ENCODE results near the gene C13orf46. TPM values are rescaled to one million over a fixed set of nuclear protein-coding genes. Genes with fewer than 3 reads are reported as not detected.

C13orf46 gene
- total and polyA plus RNA-seq, 2 donors (not counting 1 experiment from before 2014, with no cell fraction given), result 1.4 to 4.8 TPM

DNA sequence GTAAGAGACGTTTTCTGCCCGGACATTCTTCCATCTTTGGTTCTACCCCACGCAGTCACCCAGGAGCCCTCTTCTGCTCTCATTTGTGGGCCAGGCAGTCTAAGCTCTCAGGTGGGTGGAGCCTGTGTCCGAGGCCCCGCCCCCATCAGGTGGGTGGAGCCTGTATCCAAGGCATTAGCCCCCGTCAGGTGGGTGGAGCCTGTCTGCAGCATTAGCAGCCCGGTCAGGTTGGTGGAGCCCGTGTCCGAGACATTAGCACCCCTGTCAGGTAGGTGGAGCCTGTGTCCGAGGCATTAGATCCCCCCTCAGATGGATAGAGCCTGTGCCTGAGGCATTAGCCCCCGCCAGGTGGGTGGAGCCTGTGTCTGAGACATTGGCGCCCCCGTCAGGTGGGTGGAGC, 45.5 kb upstream of the C13orf46 start:
- Mint-ChIP-seq H3K27ac (no peak overlapping the region), H3K27me3 (no peaks in the 10 kb centered on the region), H3K9me3 (ENCODE audit: insufficient read depth) (no peaks in the 10 kb centered on the region), H3K4me3 (no peak overlapping the region), H3K4me1 (peaks cover 14% of the 10 kb centered on the region)
- DNase-seq, result peak; percentile 40
- POLR2A ChIA-PET, result no interaction called here
- TF ChIP-seq, protein P1, sequence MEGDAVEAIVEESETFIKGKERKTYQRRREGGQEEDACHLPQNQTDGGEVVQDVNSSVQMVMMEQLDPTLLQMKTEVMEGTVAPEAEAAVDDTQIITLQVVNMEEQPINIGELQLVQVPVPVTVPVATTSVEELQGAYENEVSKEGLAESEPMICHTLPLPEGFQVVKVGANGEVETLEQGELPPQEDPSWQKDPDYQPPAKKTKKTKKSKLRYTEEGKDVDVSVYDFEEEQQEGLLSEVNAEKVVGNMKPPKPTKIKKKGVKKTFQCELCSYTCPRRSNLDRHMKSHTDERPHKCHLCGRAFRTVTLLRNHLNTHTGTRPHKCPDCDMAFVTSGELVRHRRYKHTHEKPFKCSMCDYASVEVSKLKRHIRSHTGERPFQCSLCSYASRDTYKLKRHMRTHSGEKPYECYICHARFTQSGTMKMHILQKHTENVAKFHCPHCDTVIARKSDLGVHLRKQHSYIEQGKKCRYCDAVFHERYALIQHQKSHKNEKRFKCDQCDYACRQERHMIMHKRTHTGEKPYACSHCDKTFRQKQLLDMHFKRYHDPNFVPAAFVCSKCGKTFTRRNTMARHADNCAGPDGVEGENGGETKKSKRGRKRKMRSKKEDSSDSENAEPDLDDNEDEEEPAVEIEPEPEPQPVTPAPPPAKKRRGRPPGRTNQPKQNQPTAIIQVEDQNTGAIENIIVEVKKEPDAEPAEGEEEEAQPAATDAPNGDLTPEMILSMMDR (IDR thresholded peaks at IDR 0.05), result no peak
- no peak for TF ChIP-seq EZH2 (IDR thresholded peaks at IDR 0.05; ENCODE audit: borderline replicate concordance, insufficient read depth, low read depth, low read length, poor library complexity, severe bottlenecking)
- Histone ChIP-seq H3K9ac (ENCODE audit: low read length) (no peak overlapping the region), H4K20me1 (ENCODE audit: control insufficient read depth, insufficient read depth, low read length, poor library complexity, severe bottlenecking) (peaks cover 44% of the 10 kb centered on the region), H3K4me2 (replicated peaks; ENCODE audit: low read depth, low read length, poor library complexity, severe bottlenecking) (no peak overlapping the region), H3K4me3 (ENCODE audit: control extremely low read depth in 1 of 5, extremely low read depth in 1 of 5, insufficient read depth in 1 of 5, low read depth in 2 of 5, low read length in 4 of 5) (no peak overlapping the region), H3K36me3 (replicated peaks in 1 of 2; ENCODE audit: control extremely low read depth in 1 of 2, control insufficient read depth in 1 of 2, extremely low read depth in 1 of 2, insufficient read depth in 2 of 2, low read length in 1 of 2) (peaks cover 0 to 91% of the 10 kb centered on the region in 2 experiments), H3K27me3 (replicated peaks in 1 of 4; ENCODE audit: control extremely low read depth in 1 of 4, control insufficient read depth in 3 of 4, insufficient read depth in 4 of 4, low read length in 3 of 4) (no peaks in the 10 kb centered on the region), H3K9me3 (ENCODE audit: control extremely low read depth in 1 of 3, control insufficient read depth in 2 of 3, insufficient read depth in 1 of 3, low read length in 2 of 3) (peaks cover 0 to 4% (median 0%) of the 10 kb centered on the region in 3 donors), H2AFZ (ENCODE audit: insufficient read depth, low read depth, low read length, poor library complexity, severe bottlenecking) (no peak overlapping the region), H3K4me1 (ENCODE audit: control insufficient read depth in 2 of 2, insufficient read depth in 2 of 2, low read length in 2 of 2) (peaks cover 2 to 21% of the 10 kb centered on the region in 2 donors), H3K27ac (ENCODE audit: low read length in 2 of 2) (no peak overlapping the region), H3K79me2 (ENCODE audit: control insufficient read depth, insufficient read depth, low read length) (peaks cover 4% of the 10 kb centered on the region)
- intact Hi-C loops (cut with micrococcal nuclease), result no loop called here
- 89% methylated on average over 7 of the region's 13 CpGs for WGBS (ENCODE audit: insufficient coverage)
- CTCF ChIA-PET, result no interaction called here
- peak; percentile 47 for ATAC-seq (ENCODE audit: low read depth)

DNA sequence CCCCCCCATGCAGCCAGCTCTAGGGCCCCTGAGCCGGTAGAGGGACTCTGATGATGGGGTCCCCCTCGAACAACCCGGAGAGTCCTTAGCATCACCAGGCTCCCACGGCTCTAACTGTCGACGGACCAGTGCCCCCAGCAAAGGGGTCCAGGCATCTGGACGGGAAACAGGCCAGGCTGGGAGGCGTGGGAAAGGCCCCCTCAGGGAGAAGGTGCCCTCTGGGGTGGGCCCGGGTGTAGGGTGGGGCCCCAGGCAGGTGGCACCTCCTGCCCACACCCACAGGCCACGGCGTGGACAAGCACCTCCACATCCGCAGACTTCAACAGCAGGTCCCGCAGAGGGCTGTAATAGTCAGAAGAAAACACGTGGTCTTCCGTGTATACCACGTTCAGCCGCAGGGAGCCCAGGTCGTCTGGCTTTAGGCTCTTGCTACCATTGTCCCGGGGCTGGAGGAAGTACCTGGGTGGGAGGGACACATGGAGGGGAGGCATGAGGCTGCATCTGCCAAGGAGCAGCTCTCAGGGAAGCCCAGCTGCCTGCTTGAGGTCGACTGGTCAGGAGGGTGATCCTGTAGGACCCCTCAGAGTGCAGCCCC, 44.7 kb upstream of the C13orf46 start:
- WGBS (ENCODE audit: insufficient coverage), result 96% methylated on average over 18 of the region's 20 CpGs
- Histone ChIP-seq H3K79me2 (ENCODE audit: control insufficient read depth, insufficient read depth, low read length) (peaks cover 4% of the 10 kb centered on the region), H3K27ac (ENCODE audit: low read length in 2 of 2) (no peak overlapping the region), H2AFZ (ENCODE audit: insufficient read depth, low read depth, low read length, poor library complexity, severe bottlenecking) (no peak overlapping the region), H3K4me2 (replicated peaks; ENCODE audit: low read depth, low read length, poor library complexity, severe bottlenecking) (no peak overlapping the region), H3K9ac (ENCODE audit: low read length) (no peak overlapping the region), H3K4me3 (ENCODE audit: control extremely low read depth in 1 of 5, extremely low read depth in 1 of 5, insufficient read depth in 1 of 5, low read depth in 2 of 5, low read length in 4 of 5) (no peak overlapping the region), H3K27me3 (replicated peaks in 1 of 4; ENCODE audit: control extremely low read depth in 1 of 4, control insufficient read depth in 3 of 4, insufficient read depth in 4 of 4, low read length in 3 of 4) (no peaks in the 10 kb centered on the region), H3K36me3 (replicated peaks in 1 of 2; ENCODE audit: control extremely low read depth in 1 of 2, control insufficient read depth in 1 of 2, extremely low read depth in 1 of 2, insufficient read depth in 2 of 2, low read length in 1 of 2) (peaks cover 0 to 90% of the 10 kb centered on the region in 2 experiments), H3K4me1 (ENCODE audit: control insufficient read depth in 2 of 2, insufficient read depth in 2 of 2, low read length in 2 of 2) (peaks cover 0 to 16% of the 10 kb centered on the region in 2 donors), H4K20me1 (ENCODE audit: control insufficient read depth, insufficient read depth, low read length, poor library complexity, severe bottlenecking) (peaks cover 37% of the 10 kb centered on the region), H3K9me3 (ENCODE audit: control extremely low read depth in 1 of 3, control insufficient read depth in 2 of 3, insufficient read depth in 1 of 3, low read length in 2 of 3) (peaks cover 0 to 3% (median 0%) of the 10 kb centered on the region in 3 donors)
- Mint-ChIP-seq H3K27ac (no peak overlapping the region), H3K4me3 (no peak overlapping the region), H3K27me3 (no peaks in the 10 kb centered on the region), H3K9me3 (ENCODE audit: insufficient read depth) (no peaks in the 10 kb centered on the region), H3K4me1 (peaks cover 7% of the 10 kb centered on the region)
- CTCF ChIA-PET, result no interaction called here
- TF ChIP-seq EZH2 (IDR thresholded peaks at IDR 0.05; ENCODE audit: borderline replicate concordance, insufficient read depth, low read depth, low read length, poor library complexity, severe bottlenecking), result no peak
- TF ChIP-seq, protein P1 (IDR thresholded peaks at IDR 0.05), result no peak
- intact Hi-C loops (cut with micrococcal nuclease), result no loop called here
- POLR2A ChIA-PET, result no interaction called here
- ATAC-seq (ENCODE audit: low read depth) (no peak), DNase-seq (no peak)

Data from B cell (primary cell).